GM21825 (cell line): ENCODE measurements around the gene AGTRAP.

Source experiments
- ATAC-seq: cut with Tn5 transposase; IDR thresholded peaks from one replicate; pipeline ENCODE4 v1.9.1; 2021; ENCODE audit warnings: mild to moderate bottlenecking, moderate library complexity; ENCODE audit not compliant: unreplicated experiment

AGTRAP gene

GRCh38 chr1:11757047-11757446, 21.1 kb downstream of the AGTRAP start:
- ATAC-seq: no peak

DNA sequence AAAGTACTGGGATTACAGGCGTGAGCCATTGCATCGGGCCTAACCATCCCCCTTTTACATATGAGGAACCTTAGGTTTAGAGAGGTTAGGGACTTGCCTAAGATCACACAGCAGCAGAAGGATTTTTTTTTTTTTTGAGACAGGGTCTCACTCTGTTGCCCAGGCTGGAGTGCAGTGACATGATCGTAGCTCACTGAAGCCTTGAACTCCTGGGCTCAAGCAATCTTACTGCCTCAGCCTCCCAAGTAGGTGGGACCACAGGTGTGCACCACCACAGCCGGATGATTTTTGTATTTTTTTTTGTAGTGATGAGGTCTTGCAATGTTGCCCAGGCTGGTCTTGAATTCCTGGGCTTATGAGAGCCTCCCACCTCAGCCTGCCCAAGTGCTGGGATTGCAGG, 23.9 kb downstream of the AGTRAP start:
- no peak for ATAC-seq

DNA sequence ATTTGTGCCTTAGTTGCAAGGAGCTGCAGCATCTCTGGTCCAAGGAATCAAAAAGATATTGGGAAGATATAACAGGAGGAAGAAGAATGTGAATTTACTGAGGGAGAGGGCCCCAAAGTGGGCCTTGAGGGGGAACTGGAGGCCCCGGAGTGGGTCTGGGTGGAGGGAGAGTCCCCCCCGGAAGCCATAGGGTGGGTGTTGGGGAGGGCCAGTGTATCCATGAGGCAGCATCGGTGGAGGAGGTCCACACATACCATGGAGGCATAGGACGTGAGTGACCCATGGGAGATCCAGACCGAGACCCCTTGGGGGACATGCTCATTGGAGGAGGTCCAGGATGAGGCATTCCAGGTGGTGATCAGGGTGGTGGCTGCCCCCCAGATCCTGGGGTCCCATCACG, 25.3 kb downstream of the AGTRAP start:
- ATAC-seq: no peak

DNA sequence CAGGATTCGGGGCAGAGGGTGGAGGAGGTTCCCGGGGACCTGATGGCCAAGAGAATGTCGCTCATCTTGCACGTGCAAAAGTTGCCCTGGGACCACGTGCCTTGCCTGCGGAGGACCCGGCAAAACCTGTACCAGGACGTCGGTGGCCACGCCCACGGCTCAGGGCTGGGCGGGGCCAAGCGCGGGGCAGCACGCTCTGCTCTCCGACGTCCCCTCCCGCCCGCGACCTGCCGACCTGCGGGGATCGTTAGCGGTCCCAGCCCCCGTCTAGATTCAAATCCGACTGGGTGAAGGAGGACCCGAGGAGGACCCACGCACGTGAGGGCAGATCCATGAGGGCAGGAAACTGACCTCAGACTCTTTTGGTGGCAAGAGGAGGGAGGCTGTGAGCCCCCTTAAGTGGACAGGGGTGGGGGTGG, 26.1 kb downstream of the AGTRAP start, which contains the start of gene C1orf167:
Gene C1orf167 (plus strand): TSS at position 206 of the 419 bp plus-strand sequence. CDS start 2,208 bp downstream, outside the sequence.
- no peak for ATAC-seq

DNA sequence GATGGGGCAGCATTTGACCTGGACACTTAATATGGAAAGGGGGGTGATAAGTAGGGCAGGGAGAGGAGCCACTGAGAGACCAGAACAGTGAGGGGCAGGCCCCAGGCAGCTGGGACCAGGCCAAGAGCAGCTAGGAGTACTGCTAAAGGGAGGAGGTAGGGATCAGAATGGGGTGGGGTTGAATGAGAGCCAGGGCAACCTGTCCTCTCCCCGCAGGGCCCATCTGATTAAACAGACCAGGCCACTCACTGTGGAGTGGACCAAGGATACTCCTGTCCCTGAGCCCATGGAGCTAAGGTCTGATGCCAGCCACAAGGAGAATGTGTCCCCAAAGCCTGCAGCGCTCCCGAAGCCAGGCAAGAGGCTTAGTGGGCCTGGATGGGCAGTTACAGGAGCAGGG, 28.2 kb downstream of the AGTRAP start:
- ATAC-seq: no peak

- no peak for ATAC-seq
Measured at GRCh38 chr1:11764519-11764918, 28.6 kb downstream of the AGTRAP start.

DNA sequence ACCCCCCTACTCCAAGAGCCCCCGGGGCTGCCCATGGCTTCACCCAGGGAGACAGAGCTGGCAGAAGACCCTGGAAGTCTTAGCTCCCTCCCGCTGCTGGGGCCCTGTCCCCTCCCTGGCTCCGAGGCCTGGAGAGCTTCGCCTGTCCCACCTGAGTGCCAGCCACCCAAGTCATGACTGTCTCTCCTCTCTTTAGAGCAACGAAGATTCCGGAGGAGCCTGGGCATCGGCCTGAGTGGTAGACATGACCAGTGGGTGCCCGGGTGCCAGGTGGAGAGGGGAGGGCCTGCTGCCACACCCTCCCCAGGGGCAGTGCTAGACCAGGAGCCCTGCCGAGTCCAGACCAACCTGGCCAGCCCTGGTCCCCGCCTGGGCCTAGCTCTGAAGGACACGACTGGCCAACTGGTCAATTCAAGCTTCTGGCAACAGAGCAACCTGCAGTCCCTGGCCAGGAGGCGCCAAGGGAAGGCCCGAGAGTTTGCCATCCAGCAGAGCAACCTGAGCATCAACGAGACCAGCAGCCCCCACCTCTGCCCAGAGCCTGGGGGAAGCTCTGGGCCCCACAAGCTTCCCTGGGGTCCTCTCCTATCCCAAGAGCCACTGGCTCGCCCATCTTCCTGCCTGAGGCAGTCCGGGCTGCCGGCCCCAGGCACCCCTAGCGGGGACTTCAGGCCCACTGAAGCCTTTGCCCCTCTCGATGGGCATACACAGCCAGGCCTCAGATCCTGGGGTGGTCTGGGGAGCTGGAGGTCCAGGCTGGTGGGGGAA, 29.9 kb downstream of the AGTRAP start:
- no peak for ATAC-seq

- no peak for ATAC-seq
Measured at GRCh38 chr1:11766429-11766776, 30.5 kb downstream of the AGTRAP start.

DNA sequence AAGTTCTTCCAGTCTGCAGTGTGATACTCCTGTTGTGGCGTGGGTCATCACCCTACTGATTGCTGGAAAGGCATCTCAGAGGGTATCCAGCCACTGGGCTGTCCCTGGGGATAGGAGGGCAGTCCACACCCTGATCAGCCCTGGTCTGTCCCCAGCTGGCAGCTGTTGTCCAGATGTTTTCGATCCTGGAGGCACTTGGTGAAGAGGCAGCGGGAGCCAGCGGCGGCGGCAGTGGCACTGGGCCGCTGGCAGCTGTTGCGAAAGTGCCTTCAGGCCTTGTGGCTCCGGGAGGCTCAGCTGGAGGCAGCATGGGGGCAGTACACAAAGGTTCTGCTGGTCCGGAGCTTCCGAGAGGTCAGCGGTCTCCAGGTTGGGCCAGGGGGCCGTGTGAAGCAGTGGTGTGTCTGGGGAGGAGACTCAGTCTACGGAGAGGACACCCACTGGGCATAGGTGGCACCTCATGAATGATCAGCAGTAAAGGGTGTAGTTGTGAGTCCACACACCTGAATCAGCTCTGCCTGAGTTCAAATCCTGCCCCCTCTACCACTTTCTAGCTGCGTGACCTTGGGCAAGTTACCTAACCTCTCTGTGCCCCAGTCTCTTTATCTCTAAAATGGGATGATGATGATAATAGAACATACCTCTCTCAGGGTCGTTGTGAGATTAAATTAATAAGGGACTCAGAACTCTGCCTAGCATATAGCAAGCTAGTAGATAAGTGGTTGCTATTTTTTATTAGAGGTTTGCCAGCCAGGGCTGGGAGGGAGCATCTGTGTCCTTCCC, 32.2 kb downstream of the AGTRAP start:
- no peak for ATAC-seq

- ATAC-seq: no peak
Measured at GRCh38 chr1:11768821-11769220, 32.9 kb downstream of the AGTRAP start.

DNA sequence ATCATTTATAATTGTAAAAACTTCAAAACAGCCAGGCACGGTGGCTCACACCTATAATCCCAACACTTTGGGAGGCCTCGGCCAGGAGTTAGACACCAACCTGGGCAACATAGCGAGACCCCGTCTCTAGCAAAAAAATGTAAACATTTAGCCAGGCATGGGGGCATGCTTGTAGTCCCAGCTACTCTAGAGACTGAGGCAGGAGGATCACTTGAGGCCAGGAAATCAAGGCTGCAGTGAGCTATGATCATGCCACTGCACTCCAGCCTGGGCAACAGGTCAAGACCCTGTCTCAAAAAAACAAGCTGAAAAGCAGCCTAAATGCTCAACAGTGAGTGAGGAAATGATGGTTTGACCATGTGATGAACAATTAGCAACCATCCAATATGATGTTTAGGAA, 33.3 kb downstream of the AGTRAP start:
- no peak for ATAC-seq

DNA sequence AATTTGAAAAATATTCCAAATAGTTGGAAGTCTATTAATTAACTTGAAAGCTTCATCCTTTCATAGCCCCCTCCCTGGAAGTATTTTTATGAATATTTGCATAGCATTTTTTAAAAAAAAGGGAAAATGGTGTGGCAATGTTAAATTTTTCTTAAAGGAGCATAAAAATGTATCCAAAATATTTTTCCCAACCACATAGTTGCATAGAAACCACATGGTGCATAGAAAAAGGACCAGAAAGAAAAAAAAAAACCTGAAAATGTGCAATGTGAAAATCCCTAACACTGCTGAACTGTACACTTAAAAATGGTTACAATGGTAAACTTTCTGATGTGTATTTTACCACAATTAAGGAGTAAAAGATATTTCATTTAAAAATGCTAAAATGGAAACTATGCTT, 34.1 kb downstream of the AGTRAP start:
- no peak for ATAC-seq

- no peak for ATAC-seq
Measured at GRCh38 chr1:11771481-11772043, 35.6 kb downstream of the AGTRAP start.

- no peak for ATAC-seq
Measured at GRCh38 chr1:11772458-11772857, 36.5 kb downstream of the AGTRAP start.

- ATAC-seq: no peak
Measured at GRCh38 chr1:11774753-11775152, 38.8 kb downstream of the AGTRAP start.

DNA sequence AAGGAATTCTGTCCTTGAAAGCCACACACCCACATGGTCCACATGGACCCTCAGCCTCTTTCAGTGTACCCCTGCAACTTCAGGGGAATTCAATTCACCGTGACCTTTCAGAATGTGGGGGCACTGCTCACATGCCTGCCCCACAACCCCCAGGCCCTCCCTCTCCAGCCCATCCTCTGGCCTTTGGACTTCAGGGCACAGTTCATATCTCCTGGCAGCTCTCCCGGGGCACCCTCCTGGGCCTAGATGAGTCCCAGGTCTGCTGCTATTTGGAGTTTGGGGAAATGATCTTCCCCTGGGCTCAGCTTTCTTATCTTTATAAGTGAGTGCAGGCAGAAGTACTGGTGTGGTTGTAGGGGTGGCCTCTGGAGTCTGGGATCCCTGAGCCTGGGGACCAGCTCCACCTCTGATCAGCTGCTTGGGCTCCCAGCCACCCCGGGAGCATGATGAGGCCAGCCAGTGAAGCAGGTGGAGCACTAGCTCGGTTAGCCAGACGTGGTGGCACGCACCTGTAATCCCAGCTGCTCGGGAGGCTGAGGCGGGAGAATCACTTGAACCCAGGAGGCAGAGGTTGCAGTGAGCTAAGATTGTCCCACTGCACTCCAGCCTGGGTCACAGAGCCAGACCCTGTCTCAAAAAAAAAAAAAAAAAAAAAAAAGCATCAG, 41.9 kb downstream of the AGTRAP start:
- ATAC-seq: no peak

DNA sequence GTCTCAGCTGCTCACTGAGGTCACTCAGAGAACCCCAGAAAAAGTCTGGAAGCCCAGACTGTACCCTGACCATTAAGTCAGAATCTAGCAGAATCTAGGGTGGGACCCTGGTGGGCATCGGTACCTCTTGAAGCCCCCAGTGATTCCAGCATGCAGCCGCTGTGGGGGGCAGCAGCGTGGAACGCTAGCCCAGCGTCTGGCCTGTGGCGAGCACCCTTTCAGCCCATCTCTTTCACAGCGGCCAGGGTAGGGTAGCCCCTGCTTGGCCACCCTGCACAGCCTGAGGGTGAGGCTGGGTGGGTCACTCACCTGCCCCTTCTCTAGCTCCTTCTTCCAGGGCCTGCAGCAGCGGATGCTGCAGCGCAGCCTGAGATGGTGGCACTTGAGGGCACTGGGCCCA, 42.4 kb downstream of the AGTRAP start:
- no peak for ATAC-seq

GRCh38 chr1:11778844-11779623, 43.1 kb downstream of the AGTRAP start:
- no peak for ATAC-seq

GRCh38 chr1:11779715-11780379, 43.9 kb downstream of the AGTRAP start:
- no peak for ATAC-seq
